GF-D8 (cell line): ENCODE results near the gene PBLD.

ENCODE experiments used
- DNase-seq: peaks from one replicate; lab custom pipeline; 2025; lab: John Stamatoyannopoulos, UW

The PBLD gene

DNA sequence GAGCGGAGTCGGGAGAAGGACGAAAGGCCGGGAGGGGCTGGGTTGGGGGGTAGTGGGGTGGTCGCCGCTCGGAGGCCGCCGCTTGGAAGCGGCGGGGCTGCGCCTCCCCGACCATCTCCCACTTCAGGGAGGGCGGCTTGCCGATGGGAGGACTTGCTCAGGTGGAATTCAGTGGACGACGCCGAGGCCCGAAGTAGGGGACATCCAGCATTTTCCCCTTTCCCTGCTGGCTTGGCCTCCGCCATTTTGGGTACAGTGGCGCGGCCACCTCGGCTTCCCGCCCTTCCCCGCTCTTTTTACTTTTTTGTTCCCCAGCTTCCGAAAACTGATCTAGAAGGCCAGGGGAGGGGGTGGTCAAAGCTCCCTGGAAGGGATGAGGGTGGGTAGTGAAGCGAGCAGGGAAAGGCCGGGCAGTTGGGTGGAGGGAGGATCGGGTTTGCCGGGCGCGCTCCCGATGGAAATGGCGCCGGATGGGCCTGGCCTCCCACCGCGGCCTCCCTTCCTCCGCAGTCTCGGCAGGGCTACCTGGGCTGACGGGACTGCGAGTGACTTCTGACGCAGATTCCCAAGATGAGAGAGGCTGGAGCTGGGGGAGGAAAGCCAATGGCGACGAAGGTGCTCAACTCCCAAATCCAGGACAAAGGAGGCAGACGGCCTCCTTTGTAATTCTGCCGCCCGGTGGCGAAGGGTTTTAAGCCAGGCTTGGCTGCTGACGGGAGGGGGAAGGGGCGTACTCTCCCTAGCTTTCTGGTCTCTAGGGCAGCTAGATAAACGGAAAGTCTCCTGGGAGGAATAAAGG is at the start of gene PBLD:
Gene PBLD, minus strand, starts transcription at position 670 of the 799 bp plus-strand sequence. CDS start 26,084 bp downstream, outside the sequence.
- DNase-seq = peak; percentile 24

DNA sequence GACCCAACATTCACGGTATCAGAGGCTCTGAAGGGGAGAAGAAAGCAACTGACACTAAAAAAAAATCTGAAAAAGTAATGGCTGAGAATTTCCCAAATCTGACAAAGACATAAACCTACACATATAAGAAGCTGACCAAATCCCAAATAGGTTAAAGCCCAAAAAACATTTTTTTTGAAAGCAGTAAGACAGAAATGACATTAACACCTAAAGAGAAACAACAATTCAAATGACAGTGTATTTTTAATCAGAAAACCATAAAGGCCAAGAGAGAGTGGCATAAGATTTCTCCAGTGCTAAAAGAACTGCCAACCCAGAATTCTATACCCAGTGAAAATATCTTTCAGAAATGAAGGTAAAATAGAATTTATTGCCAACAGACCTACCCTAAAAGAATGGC is 38.9 kb upstream of the PBLD start:
- DNase-seq = no peak

DNA sequence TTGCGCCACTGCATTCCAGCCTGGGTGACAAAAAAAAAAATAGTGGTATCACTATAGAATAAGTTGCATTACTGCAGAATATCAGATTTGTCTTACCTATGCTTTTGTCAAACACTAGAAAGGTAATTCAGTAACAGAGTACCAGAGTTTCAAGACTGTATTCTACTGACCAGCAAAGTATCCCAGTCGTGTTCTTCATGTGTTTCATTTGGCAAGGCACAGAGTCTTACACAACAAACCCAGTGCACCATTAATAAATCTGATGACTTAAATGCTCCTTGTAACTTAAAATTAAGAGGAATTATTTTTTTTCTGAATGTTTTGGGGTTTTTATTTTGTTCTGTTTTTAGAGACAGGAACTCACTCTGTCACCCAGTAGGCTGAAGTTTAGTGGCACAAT is 34.4 kb upstream of the PBLD start:
- no peak for DNase-seq

DNA sequence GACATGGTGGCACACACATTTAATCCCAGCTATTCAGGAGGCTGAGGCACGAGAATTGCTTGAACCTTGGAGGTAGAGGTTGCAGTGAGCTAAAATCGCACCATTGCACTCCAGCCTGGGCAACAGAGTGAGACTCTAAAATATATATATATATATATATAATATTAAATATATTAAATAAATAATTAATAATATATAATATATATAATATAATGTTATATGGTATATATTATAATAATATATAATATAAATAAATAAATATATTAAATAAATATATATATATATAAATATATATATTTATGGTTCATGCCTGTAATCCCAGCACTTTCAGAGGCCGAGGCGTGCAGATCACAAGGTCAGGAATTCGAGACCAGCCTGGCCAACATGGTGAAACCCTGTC is 33.9 kb upstream of the PBLD start:
- no peak for DNase-seq

DNA sequence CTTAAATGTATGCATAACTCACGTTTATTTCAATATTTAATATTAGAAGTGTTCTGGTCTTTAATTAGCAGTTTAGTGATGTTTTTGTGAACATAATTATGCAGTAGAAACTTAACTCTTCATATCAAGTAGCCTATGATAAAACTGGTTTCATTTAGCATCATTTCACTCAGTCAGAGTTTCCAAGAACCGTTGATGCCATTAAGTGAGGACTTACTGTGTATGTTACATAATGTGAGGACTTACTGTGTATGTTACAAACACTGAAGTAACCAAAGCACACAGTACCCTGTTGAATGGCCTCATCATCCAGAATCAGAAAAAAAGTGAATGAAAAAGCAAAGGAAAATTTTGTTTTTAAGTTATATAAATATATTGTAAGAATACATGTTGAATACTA is 32.9 kb upstream of the PBLD start:
- no peak for DNase-seq

DNA sequence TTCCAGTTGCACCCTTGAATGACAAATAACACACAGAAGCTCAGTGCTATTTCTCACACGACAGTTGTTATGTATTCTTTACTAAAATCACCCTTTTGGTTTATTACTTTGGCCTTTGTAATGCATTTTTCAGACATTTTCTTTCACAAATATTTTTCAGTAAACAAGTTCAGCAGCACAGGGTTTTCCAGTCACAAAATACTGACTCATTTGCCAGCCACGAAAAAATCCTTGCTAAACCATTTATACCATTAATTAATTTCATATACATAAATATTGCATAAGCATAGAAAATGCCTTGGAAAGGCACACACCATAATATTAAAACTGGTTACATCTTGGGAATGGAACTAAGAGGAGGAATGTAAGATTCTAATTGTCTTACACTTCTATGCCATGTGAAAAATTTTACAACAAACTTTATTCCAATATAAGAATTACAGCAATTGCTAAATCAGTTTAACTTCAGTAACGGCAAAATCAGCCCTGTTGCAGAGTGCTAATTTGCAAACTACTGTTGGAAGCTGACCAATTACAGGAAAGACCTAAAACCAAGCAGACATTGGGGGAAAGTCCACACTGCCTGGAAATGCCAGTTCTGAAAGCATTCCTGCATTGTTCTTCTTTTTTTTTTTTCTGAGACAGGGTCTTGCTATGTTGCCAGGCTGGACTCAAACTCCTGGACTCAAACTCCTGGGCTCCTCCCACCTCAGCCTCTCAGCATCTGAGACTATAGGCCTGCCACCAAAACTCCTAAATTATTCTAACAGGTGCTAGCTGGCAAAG is 31.6 kb upstream of the PBLD start:
- DNase-seq = no peak

DNA sequence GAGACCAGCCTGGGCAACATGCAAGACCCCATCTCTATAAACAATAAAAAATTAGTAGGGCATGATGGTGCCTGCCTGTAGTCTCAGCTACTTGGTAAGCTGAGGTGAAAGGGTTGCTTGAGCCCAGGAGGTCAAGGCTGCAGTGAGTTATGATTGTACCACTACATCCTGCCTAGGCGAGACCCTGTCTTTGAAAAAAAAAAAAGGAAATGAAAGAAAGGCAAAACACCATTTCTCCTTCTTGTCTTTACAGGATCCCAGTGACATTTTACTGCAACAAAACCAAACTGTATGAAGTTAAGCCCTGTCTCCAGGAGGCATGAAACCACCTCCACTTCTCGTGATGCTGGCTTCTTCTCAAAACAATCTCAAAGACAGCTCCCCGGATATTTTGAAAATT is 29.9 kb upstream of the PBLD start:
- no peak for DNase-seq

DNA sequence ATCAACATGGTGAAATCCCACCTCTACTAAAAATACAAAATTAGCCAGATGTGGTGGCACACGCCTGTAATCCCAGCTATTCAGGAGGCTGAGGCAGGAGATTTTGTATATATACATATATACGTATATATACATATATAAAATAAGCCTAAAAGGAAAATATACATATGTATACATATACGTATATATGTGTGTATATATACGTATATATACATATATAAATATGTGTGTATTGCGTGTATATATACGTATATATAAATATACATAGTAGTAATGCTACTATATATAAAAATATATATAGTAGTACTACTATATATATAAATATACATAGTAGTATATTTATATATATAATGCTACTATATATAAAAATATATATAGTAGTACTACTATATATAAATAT is 26.5 kb upstream of the PBLD start:
- no peak for DNase-seq

DNA sequence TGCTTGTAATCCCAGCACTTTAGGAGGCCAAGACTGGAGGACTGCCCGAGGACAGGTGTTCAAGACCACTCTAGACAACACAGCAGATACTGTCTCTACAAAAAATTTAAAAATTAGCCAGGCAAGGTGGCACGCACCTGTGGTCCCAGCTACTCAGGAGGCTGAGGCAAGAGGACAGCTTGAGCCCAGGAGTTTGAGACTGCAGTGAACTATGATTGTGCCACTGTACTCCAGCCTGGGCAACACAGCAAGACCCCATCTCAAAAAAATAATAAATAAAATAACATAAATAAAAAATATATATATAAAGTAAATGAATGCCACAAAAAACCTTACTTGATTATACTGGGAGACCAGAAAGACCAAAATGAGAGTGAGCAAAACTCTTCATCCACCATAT is 20.8 kb upstream of the PBLD start:
- DNase-seq = no peak

DNA sequence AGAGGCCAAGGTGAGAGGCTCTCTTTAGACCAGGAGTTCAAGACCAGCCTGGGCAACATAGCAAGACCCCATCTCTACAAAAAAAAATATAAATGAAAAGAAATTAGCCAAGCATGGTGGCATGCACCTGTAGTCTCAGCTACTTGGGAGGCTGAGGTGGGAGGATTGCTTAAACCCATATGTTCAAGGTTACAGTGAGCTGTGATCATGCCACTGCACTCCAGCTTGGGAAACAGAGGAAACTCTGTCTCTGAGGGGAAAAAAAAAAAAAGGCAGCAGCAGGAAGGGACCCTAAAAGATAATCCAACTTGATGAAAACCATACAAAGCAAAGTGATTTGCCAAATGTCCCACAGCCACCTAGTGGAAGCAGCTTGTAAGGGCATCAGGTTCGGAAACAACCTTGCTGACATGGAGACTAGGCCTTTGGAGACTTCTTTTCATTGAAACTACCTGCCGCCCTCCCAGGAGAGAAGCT is 15.6 kb upstream of the PBLD start:
- peak; percentile 9 for DNase-seq

DNA sequence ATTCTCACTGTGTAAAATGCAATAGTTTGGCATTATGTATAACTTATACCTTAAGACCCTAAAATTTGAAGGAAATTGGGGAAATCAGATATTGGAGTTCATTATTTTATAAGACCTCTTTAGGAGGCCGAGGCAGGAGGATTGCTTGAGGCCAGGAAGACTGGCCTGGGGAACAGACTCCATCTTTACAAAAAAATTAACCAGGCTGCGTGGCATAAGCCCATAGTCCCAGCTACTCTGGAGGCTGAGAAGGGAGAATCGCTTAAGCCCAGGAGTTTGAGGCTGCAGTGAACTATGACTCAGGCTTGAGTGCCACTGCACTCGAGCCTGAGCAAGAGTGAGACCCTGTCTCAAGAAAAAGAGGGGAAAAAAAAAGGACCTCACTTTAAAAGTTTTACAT is 14.0 kb upstream of the PBLD start:
- no peak for DNase-seq

DNA sequence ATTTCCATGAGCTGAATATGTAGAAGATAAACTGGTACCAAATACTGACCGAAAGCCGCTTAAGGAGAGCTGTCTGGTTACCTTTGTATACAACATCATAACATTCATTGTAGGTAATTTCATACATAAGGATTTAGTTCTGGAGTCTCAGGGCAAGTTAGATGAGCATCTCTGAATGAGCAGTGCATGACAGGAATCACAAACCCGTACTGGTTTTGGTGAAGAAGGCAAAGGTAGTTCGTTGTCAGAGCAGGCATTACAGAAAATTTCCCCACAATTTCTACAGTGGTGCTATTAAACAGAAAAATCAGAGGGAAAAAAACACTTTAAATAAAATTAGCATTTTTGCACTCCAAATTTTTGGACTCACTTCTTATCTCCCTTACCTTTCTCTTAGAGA is 12.9 kb upstream of the PBLD start:
- DNase-seq = no peak

DNA sequence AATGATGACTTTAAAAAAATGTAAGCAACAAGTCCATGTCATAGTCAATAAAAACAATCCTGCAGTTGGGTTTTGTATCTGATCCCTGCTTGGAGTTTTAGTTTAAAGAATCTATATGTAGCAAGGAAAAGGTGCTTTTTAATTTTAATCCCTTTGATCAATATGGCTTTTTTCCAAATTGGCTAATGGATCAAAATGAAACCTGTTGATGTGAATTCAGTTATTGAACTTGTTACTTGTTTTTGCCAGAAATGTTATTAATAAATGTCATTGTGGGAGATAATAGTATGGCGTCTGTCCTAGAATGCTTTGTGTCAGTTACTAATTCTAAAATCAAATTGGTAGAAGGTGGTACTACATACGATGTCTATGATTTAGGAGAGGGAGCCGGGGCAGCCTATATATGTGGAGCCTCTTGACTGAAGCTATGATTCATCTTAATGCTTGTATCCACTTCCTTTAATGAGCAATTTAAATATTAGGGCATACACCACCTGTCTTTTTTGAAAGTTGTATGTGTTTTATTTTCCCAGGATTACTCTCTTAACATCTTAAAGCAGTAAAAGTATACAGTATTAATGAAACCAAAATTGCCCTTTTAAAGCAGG is 10.3 kb upstream of the PBLD start:
- no peak for DNase-seq

DNA sequence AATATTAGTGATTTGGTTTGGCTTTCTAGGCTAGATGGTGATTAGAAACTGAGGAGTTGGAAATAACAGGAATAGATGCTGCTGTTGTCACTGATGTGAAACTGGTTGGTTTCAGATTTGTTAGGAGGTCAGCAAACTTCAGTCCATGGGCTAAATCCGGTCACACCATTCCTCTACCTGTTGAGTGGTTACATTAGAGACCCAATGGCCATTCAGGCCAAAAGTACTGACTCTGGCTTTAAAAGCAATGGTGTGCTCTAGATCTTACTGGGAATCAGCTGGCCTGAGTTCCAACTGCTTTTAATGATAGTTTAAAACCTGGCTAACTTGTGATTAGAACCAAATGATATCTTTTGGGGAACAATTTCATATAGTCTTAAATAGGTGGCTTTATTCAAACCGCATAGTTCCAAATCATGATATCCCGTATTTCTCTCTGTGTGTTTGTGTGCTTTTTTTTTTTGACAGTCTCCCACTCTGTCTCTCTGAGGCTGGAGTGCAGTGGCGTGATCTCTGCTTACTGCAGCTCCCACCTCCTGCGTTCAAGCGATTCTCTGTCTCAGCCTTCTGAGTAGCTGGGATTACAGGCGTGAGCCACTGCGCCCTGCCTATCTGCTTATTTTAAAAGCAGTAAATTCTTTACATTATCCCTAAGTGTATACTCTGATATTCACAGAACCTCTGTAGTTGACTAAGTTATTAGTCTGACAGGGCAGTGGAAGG is 7.8 kb upstream of the PBLD start:
- no peak for DNase-seq

DNA sequence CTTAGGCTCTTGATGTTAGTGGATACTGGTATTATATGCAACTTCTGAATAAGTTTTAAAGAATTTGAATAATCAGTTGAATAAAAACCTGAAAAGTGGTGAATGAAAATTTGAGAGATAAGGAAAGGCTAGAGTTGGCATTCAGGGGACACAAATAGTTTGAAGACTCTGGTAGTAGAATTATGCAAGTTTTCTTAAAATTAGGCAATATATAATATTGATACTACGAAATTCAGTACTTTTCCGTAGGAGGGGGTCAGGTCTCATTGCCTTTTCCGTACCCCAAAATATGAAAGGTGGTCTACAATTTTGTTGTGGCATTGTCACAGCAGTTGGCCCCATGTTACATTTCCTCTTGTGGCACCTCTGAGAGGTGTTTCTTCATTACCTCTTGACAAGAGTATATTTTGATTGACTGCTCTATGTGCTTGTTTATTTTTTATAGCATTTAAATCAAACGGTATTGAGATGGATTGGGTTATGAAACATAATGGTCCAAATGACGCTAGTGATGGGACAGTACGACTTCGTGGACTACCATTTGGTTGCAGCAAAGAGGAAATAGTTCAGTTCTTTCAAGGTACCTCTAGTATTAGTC is 4.1 kb upstream of the PBLD start:
- no peak for DNase-seq

DNA sequence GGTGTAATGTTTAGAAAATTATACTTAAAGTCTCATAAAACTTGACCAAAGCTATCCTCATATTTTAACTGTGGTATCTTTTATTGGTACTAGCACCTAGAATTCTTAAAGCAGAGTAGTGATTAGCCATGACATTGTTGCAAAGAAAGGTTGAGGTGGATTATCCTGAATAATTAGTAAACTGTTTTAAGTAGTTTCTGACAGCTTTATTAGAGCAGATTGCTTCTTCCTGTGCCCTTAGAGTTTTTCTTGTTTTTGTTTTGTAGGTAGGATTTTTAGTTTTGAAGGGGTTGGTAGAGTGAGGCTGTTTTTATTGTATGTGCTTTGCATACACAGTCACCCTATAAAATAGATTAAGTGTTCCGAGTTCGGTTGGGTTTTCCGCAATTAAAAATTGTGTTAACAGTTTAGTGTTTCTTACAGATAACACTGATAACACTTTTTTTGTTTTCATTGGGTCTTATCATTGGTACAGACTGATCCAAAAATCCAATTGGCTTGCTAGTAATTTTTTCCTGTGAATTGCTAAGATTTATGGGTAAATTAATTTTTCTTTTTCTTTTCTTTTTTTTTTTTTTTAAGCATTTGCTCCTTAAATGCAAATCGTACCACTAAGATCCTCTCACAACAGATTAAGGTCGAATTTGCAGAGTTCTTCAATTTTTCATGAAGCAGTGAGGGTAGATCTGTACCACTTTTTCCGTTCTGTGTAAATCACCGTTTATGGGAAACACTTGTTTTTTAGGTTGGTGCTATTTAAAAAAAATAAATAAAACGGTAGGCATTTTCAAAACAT is 2.1 kb upstream of the PBLD start:
- no peak for DNase-seq

DNA sequence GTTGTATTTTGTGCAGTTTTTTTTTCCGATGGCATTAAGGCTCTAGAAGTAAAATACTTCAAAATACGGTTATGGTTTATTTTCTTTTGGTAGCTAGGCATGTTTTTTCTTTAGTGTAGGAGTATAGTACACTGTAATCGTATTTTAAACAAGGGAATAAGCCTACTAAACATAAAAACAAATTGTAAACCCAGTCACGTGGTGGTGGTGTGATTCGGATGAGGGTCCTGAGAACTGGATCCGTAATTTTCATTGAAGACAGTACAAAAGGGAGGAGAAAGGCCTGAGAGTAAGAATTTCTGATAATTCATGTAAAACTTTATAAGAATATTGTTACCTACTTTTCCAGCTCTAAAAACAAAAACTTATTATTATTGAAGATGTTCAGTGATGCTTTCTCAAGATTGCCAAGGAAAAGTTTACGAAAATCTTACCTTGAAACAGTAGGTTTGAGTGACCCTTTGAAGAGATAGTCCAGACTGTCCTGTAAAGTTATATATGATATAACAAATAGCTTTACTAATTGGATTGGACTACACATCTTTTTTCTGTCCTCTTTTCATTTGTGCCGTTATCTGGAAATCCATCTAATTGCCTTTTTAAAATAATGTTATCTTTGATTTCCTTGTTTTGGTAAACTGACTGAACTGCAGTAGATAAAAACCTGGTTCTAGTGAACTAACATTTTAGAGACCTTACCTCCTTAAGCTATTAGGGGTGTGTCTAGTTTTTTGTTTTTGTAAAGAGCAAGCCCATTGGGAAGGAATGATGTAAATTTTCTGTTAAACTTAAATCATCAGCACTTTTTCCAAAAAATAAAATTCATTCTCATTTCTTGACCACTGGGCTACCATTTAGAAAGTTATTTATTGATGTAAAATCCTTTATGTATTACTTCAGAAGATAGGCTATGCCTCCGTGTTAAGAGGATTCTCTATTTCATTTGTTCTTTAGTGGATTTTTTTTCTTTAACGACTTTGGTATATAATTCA is 1.0 kb upstream of the PBLD start:
- no peak for DNase-seq

DNA sequence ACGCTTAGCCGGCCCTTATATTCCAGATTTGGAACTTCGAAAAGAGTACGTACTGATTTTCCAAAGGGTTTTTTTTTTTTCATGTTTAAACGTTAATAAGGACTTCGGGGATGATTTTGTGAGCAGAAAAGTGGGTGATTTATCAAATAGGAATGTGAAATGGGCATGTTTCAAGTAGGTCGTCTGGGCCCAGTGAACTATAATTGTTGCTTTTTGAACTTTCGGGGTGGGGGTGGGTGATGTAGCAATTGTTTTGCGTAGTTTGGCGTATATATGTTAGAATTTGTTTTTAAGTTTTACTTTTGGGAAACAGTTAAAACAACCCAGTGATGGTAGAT is 299 bp upstream of the PBLD start:
- DNase-seq = no peak

DNA sequence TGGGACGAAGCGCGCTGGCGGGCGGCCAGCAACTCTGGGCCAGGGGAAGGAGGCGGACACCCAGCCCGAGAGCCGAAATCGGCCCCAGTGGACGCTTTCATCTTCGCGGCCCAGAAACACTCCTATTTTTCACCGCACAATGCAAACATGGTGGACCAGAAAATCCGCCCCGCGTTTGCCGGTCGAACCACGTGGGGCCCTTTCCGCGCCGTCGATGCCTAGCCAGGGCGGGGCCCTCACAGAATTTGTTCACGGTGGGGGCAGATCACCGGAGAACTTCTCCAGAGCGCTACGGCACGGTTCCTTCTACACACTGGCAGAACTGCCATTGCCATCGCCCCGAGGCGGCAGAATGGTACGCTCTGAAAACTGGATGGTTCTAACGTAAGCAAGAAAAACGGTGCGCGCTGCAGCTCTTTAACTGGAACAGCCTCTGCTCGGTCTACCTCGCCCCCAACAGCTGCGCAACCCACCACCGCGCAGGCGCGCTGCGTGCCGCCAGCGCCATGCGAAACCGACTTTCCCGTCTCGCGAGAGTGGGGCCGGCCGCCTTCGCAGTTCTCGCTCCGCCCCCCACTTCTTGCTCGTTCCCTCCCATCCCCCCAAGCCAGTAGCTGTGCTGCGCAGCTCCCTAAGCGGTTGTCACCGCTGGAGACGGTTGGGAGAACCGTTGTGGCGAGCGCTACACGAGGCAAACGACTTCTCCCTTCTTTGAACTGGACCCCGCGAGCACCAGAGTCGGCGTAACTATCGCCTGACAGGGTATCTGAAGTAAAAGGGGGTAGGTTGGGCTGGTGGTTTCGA is 1.1 kb downstream of the PBLD start, which contains the start of gene HNRNPH3:
Gene HNRNPH3, plus strand, starts transcription at position 610 of the 804 bp plus-strand sequence. CDS start 5,158 bp downstream, outside the sequence.
- peak; percentile 91 for DNase-seq
